Measurements from ENCODE around the gene SPOCK3. TPM values are rescaled to one million over a fixed set of nuclear protein-coding genes. Genes with fewer than 3 reads are reported as not detected.

The SPOCK3 gene
- total RNA-seq, 1 experiment from 2014 or later, result 0.24 TPM

- TF ChIP-seq FOXP1 (CRISPR knock-in tag; IDR thresholded peaks at IDR 0.05; ENCODE audit: borderline replicate concordance), result no peak
Observed at GRCh38 chr4:167196344-167197012, 37.8 kb downstream of the SPOCK3 start (continued).

- H3K27ac Mint-ChIP-seq, result no peak overlapping the region
- no peak for TF ChIP-seq ZNF317 (CRISPR knock-in tag; IDR thresholded peaks at IDR 0.05; ENCODE audit: borderline replicate concordance, low read depth)
- no peak for TF ChIP-seq GABPB1 (CRISPR knock-in tag; IDR thresholded peaks at IDR 0.05)
- no peak for TF ChIP-seq MLX (CRISPR knock-in tag; IDR thresholded peaks at IDR 0.05)
- TF ChIP-seq MYBL2 (CRISPR knock-in tag; IDR thresholded peaks at IDR 0.05), result no peak
- no peak for TF ChIP-seq RELA (CRISPR knock-in tag; IDR thresholded peaks at IDR 0.05; ENCODE audit: borderline replicate concordance)
- no peak for TF ChIP-seq USF1 (CRISPR knock-in tag; IDR thresholded peaks at IDR 0.05)
- no peaks in the 10 kb centered on the region for H3K27me3 Mint-ChIP-seq (ENCODE audit: low read depth)
- H3K36me3 Mint-ChIP-seq, result no peaks in the 10 kb centered on the region
- H3K4me1 Mint-ChIP-seq, result 0 out of 2 replicates have a peak, but pooled peaks cover 1% of the 10 kb centered on the region
- CTCF ChIA-PET, result no interaction called here
- DNase-seq (ENCODE audit: low spot score) (no peak), ATAC-seq (no peak)
- POLR2A ChIA-PET, result no interaction called here
- H3K4me3 Mint-ChIP-seq, result no peak overlapping the region
- no peaks in the 10 kb centered on the region for H3K9me3 Mint-ChIP-seq
Observed at GRCh38 chr4:167190379-167190778, 43.9 kb downstream of the SPOCK3 start.

- Mint-ChIP-seq H3K27me3 (ENCODE audit: low read depth) (no peaks in the 10 kb centered on the region), H3K4me1 (0 out of 2 replicates have a peak, but pooled peaks cover 2% of the 10 kb centered on the region), H3K36me3 (no peaks in the 10 kb centered on the region), H3K4me3 (no peak overlapping the region), H3K9me3 (no peaks in the 10 kb centered on the region), H3K27ac (no peak overlapping the region)
- DNase-seq (ENCODE audit: low spot score), result no peak
- POLR2A ChIA-PET, result no interaction called here
- ATAC-seq, result no peak
- CTCF ChIA-PET, result no interaction called here
- no peak for TF ChIP-seq TCF7 (CRISPR knock-in tag; IDR thresholded peaks at IDR 0.05; ENCODE audit: low read depth)
- no peak for TF ChIP-seq USF2 (CRISPR knock-in tag; IDR thresholded peaks at IDR 0.05)
- TF ChIP-seq ZMAT4 (CRISPR knock-in tag; IDR thresholded peaks at IDR 0.05), result no peak
- no peak for TF ChIP-seq ATF6 (CRISPR knock-in tag; IDR thresholded peaks at IDR 0.05)
- TF ChIP-seq SMAD3 (CRISPR knock-in tag; IDR thresholded peaks at IDR 0.05; ENCODE audit: borderline replicate concordance), result no peak
- TF ChIP-seq CREM (CRISPR knock-in tag; IDR thresholded peaks at IDR 0.05), result no peak
Observed at GRCh38 chr4:167185465-167185864, 48.8 kb downstream of the SPOCK3 start.

- CTCF ChIA-PET, result no interaction called here
- TF ChIP-seq USF2 (CRISPR knock-in tag; IDR thresholded peaks at IDR 0.05), result no peak
- no peak for TF ChIP-seq E2F1 (CRISPR knock-in tag; IDR thresholded peaks at IDR 0.05)
- TF ChIP-seq ZSCAN18 (CRISPR knock-in tag; IDR thresholded peaks at IDR 0.05), result no peak
- TF ChIP-seq CDX4 (CRISPR knock-in tag; IDR thresholded peaks at IDR 0.05; ENCODE audit: borderline replicate concordance), result no peak
- no peak for TF ChIP-seq TEAD4 (CRISPR knock-in tag; IDR thresholded peaks at IDR 0.05)
- no peak for TF ChIP-seq E2F4 (CRISPR knock-in tag; IDR thresholded peaks at IDR 0.05; ENCODE audit: borderline replicate concordance, low read depth)
- TF ChIP-seq CREM (CRISPR knock-in tag; IDR thresholded peaks at IDR 0.05), result no peak
Observed at GRCh38 chr4:167183036-167183435, 51.3 kb downstream of the SPOCK3 start.

More at GRCh38 chr4:167183036-167183435, 51.3 kb downstream of the SPOCK3 start:
- H3K27ac Mint-ChIP-seq, result no peak overlapping the region
- no peaks in the 10 kb centered on the region for H3K36me3 Mint-ChIP-seq
- H3K9me3 Mint-ChIP-seq, result no peaks in the 10 kb centered on the region
- no peak overlapping the region for H3K4me3 Mint-ChIP-seq
- POLR2A ChIA-PET, result interaction anchor here (0.5 kb wide), 1 partner anchor 136 kb away, joined by 8 read pairs; no protein-coding TSS in a partner anchor
- DNase-seq (ENCODE audit: low spot score), result no peak
- H3K27me3 Mint-ChIP-seq (ENCODE audit: low read depth), result no peaks in the 10 kb centered on the region
- H3K4me1 Mint-ChIP-seq, result 0 out of 2 replicates have a peak, but pooled peaks cover 2% of the 10 kb centered on the region
- no peak for ATAC-seq

Data from WTC11 (cell line).